Activated CD4-positive, alpha-beta T cell treated with anti-CD3 and anti-CD28 coated beads, Interleukin-2, amount 50 U/mL, for 16 hours (primary cell): ENCODE measurements around the gene ONECUT3.

ENCODE experiments used
- DNase-seq: peaks from one replicate; pipeline ENCODE4 v3.0.0-alpha.2; 2020

The ONECUT3 gene

DNA sequence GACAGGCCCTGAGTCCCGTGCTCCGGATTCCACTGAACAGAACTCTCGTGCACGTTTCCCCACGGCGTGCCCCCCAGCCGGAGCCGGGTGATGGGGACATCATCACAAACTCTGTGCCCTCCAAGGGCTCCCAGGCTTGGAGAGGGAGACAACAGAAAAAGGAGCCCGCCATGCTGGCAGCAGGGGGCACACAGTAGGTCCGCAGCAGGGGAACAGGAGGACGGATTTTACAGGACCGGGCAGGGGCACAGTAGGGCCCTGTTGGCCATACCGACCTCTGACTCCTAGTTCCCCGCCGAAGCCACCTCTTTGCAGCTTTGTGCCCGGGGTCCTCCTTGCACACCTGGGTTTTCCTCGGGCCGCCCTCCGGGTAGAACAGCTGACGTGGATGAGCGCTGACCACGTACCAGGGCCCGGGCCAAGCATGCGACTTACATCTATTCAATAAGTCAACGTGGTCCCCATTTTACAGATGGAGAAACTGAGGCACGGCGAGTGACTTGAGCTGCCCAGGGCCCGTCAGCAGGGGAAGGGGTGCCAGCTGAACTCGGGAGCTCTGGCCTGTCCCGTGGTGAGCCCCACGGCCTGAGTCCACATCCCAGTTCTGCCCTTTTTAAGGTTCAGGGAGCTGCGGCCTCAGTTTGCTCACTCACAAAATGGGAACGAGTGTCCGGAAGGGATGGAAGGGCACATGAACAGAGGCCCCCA, 10.2 kb upstream of the ONECUT3 start:
- DNase-seq = no peak

DNA sequence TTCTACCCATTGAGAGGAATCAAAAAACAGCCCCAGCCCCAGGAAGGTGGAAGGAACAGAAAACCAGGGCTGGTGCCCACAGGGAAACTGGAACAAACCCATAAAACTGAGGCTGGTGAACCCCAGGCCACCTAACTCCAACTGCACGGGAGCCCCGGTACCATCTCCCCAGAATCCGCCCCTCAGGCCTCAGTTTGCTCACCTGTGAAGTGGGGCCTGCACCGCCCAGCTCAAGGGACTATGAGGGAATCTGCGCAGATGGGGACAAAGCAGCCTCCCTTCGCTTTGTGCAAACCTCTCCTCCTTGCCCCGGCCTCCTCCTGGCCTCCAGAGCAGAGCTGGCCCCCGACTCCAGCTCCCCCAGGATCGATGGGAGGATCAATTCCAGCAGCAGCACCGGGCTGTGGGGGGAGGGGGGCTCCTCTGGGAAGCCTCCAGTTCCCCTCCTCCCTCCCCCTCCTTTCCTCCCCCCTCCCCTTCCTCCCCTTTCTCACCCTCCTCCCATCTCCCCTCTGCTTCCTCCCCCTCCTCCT, 9.1 kb upstream of the ONECUT3 start:
- DNase-seq = no peak

DNA sequence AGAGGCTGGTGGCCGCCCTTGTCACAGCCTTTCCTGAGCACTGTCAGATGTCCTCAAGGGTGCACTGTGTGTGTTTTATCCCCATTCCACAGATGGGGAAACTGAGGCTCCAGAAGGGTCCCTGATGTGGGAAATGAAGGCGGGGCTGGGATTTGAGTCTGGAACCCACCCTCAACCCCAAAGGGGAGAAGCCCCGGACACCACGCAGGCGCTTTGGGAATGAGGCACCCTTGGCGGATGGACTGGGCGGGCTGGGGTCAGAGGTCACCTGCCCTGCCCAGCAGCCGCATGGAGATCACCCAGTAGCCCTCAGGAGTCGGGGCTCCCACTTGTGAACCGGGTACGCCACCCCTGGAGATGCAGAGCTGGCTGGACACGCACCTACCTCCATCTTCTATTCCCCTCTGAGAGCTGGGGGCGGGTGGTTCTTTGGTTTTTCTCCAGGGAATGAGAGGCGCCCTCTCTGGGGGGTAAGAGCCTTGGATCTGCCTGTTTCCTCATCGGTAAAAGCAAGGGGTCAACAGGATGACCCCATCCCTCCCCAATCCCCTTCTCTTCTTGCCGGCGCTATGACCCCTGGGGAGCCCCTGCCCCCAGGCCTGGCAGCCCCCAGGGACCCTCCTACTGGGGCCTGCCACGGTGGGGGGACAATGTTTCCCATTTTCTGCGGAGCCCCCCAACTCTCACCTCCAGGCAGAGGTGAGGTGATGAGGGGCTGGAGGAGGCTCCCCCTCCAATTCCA, 8.3 kb upstream of the ONECUT3 start:
- DNase-seq = no peak

DNA sequence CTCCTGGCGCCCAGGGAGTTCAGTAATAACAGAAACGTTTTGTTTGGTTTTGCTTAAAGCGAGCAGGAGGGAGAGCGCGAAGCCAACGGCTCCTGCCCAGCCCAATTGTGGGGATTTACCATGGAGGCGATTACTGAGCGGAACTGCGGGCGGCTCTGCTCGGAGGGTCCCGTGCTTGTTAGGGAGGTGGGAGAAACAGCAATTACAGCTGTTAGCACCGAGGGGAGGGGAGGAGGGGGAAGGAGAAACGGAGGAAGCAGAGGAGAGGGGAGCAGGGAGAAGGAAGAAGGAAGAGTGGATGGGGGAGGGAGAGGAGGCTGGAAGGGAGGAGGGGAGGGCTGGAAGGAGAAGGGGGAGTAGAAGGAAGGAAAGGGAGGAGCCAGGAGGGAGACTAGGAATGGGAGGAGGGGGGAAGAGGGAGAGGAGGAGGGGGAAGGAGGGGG, 7.7 kb upstream of the ONECUT3 start:
- DNase-seq = no peak

DNA sequence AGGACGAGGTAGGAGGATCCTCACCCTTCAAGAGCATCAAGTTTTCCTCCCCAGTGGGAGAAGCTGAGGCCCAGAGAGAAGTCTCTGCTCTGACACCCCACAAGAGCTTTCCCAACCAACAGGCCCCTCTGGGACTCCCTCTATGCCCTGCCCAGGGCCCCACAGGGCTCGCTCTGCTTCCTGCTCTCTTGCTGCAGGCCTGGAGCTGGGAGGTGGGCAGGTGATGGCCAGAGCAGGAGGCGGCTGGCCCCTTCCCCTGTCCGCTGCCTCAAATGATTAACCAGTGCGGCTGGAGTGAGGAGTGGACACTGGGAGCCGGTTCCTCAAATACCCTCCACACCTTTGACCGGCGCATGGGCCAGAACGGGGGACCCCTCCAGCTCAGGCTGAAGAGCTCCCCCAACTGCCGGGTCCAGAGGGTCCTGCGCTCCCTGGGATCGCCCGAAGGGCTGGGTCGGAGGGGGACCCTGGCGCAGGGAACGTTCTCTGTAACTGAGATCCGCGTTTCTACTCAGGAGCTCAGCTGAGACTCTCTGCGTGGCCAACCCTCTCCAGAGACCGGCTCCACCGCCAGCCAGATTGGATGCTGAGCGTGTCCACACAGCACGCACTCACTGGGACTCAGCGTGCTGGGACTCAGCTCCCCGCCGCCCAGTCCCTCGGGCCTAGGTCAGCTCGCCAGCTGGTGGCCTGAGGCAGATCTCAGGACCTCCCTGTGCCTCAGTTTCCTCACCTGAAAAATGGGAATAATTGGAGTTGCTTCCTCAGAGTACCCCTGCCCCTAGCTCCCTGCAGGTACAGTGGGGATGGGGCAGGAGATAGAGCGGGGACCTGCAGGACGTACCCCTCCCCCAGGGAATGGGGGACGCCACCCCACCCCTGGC, 6.7 kb upstream of the ONECUT3 start:
- no peak for DNase-seq

DNA sequence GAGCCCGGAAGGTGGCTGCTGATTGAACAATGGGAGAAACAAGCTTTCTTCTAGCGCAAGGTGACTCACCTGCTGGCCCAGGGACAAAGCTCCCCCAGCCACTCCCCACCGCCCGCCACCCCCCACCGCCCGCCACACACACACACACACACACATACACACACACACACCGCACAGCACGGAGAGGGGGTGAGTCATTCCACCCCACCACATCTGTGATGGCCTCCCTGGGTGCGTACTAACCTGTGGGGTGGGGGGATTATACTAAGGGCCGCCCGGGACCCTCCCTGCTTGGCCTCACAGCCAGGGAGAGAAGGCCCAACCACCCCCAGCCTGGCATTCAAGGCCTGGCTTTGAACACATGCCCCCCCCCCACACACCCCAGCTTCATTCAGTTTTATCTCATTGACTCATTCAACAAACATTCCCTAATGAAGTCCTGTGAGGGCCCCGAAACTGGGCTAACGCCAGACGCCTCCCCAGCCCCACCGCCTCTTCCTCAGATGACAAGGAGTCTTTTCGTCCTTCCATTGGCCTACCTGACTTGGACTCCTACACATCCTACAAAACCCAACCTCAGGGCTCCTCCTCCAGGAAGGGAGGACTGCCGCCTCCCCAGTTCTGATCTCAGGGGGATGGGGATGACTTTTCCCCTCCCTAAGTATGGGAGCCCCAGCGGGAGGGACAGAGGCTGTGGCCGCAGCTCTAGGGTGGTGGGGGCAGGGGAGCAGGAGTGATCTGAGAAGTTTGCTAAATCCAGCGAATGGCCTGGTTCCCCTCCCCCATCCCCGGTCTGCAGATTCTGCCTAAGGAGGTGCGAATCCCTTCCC, 5.8 kb upstream of the ONECUT3 start:
- peak; percentile 46 for DNase-seq

DNA sequence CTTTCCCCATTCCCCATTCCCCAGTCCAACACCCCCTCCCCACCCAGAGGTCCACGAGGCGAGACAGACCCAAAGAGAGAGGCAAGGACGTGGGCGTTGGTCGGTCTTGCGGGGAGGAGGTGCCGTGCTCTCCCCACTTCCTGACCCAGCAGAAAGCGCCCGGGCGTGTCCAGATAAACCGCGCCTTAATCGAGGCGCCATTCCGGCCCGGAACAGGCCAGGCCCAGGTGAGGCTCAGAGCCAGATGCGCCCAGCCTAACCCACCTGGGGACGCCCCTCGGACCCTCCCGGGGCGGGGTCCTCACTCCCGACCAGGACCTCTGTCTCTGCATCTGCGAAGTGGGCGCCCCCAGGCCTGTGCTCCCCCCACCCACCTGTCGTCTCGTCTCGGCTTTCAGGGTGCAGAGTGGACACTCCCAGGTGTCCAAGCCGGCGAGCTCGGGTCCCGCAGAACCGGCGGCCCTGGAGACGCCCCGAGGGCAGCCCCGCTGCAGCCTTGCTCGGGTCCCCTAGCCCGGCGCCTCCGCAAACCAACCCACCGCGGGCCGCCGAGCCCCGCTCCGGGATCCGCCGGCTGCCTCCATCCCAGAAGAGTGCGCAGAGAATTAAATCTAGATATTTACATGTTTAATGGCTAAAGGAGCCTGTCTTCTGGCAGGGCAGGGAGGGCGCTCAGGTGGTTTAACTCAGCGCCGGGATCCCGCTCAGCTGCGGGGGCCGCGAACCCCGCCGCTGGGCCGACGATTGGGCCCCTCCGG, 5.0 kb upstream of the ONECUT3 start:
- no peak for DNase-seq

DNA sequence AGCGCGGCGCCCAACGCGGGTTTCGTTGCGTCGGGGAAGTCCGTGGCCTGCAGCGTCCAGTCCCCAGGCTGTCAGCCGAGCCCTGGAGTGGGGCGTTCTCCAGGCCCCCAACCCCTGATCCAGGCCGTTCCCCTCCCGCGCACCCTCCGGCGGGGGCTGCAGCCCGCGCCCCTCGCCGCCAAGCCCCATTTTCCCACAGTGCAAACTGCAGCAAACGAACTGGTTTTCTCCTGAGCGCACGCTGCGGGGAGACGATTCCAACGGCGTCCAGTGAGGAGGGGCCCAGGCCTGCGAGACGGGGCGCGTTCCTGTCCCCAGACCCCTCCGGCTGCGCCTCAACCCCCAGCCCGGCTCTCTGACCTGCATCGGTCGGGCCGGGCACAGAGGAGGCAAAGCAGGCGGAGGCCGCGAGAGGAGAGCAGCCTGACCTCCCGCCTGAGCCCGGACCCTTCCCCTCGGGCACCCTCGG, 4.4 kb upstream of the ONECUT3 start:
- DNase-seq = no peak

DNA sequence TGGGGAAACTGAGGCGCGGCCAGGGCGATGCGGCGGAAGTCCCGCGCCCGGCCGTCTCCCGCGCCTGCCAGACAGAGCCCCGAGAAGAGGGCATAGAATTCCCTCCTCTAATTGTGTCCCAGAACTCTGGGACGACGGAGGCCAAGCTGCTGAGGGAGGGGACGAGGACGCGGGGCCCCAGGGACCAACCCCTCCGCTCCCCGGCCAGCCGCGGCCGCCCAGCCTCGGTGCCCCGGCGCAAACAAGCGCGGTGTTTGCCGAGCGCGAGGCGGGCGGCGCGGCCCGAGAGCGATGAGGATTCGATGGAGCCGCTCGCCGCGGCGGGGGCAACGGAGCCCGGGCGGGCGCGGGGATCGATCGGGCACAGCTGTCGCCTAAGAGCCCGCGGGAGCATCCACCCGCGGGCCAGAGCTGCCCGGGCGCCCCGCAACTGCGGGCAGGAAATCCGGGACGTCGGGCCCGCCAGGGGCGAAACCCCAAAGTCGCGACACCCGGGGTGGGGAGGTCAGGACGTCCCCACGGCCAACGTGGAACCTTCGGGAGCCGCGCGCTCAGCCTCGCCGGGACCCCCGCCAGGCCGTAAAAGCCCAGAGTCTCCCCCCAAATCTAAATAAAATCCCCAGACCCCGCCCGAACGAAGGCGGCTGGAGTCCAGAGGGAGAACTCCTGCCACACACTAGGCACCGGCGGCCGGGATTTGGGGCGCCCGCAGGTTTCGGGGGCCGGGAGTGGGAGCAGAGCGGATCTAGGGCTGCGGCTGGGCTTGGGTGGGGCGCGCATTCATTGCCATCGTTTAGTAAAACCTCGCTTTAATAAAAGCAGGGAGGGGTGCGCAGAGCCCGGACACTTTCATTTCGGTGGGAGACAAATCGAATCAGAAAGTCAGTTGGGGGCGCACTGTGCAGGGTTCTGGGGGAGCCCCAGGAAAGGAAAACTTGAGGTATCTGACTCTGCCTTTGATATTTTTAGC, 3.6 kb upstream of the ONECUT3 start:
- DNase-seq = no peak

DNA sequence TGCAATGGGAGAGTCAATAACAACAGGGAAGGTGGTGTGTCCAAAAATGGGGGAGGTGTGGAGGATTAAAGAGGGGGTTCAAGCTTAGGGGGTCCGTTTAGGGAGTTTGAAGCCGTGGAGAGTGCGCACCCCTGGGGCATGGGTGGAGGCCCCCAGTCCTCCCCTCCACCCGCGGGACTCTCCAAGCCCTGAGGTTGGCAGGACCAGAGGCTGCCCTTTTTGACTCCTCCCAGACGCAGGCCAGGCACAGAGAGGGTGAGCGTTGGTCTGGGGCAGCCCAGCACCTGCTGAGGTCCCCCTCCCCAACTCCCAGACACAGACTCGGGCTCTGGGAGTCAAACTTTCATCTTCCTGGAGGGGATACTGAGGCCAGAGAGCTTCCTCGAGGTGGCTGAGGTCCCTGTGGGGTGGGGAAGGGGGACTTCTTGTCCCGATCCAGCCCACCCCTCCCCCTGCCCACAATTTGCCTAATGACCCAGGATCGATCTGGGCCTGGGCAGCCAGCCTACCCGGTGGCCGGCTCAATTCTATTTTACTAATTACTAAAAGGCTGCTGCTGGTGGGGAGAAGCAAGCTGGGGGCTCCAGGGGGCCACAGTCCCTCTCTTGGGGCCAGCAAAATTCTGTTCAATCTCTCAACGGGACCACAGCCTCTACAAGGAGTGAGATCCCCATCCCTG, 2.8 kb upstream of the ONECUT3 start:
- DNase-seq = no peak

DNA sequence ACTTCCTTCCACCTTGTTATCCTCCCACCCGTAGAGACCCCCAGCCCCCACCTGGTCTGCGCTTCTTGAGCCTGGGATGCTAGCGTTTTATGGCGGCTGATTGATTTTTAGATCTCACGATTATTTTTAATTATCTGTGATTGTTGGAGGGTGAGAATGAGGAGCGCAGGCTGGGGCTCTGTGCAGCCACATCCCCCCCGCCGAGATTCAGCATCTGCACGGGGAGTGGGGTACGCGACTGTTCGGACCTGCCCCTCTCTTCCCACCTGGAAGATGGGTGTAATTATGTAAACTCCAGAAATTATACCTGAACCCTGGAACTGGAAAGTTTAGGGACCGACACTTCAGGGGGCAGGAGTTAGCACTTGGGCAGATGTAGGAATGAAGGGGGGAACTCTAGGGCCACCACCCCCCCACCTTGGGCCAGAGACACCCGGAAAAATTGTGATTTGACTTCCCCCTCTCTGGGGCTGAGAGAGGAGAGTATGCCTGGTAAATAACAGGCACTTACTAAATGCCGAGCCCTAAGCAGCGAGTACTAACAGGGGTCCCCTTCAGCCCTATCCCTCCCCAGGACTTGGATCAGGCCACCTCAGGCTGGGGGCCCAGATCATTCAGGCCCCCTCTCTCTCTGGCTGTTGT, 1.8 kb upstream of the ONECUT3 start:
- no peak for DNase-seq

DNA sequence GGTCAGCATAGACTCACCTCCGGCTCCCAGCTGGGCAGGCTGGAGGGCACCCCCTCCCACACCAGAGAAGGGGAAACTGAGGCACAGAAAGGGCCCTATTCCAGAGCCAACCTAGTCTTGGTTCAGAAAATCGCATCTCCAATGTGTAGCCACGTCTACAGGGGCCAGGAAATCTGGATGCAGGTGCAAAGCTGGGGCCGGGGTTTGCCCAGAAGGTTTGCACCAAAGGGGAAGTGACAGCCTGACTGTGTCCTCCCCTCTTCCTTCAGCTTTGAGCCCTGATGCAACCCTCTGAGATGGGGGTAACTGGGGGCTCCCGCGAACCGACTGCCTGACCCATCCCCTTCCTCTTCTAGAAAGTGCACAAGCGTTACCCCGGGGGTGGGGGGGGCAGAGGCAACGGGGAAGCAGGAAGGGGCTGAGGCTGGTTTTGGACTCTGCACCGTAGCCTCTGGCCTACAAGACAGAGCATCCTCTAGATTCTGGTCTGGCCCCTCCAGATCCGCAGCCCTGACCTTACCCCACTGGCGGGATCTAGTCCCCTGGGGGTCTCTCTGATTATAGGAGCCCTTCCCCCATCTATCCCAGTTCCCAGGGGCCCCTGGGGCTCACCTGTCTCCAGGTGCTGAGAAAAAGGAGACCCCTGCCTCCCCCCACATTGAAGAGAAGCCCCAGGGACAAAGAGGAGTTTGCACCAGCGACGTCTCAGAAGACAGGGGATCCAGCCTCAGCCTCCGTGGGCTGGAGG, 1.1 kb upstream of the ONECUT3 start:
- no peak for DNase-seq

DNA sequence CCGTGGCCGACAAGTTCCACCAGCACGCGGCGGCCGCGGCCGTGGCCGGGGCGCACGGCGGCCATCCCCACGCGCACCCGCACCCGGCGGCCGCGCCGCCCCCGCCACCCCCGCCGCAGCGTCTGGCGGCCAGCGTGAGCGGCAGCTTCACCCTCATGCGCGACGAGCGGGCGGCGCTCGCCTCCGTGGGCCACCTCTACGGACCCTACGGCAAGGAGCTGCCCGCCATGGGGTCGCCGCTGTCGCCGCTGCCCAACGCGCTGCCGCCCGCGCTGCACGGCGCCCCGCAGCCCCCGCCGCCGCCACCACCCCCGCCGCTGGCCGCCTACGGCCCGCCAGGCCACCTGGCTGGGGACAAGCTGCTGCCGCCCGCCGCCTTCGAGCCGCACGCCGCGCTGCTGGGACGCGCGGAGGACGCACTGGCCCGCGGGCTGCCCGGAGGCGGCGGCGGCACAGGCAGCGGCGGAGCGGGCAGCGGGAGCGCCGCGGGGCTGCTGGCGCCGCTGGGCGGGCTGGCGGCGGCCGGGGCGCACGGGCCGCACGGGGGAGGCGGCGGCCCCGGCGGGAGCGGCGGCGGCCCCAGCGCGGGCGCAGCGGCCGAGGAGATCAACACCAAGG, 821 bp downstream of the ONECUT3 start:
- DNase-seq = no peak

DNA sequence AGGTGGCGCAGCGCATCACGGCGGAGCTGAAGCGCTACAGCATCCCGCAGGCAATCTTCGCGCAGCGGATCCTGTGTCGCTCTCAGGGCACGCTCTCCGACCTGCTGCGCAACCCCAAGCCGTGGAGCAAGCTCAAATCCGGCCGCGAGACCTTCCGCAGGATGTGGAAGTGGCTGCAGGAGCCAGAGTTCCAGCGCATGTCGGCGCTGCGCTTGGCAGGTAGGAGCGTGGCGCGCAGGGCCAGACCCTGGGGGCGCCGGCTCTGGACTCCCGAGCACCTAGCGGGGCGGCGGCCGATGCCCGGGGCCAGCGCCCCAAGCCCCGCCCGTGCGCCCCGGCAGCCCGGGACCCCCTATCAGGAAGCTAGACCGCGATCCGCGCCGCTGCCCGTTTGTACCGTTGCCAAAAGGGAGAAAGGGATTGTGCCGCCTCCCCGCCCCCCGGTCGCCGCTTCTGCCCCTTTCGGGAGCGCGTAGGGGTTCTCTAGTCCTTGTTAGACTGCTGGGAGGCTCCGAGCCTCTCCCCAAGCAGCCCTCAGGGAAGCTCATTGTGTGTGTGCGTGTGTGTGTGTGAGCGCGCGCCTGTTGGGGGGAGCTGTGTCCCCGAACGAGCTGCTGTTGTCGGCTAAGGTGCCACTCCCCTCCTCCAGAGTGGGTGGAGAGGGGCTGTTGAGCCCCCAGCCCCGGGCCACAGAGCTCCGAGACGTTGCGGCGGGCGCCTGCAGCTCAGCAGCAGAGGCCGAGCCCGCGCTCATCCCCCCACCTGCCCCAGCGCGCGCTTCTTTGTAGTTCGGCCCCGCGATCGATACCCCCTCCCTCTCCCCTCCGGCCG, 1.5 kb downstream of the ONECUT3 start:
- peak; percentile 28 for DNase-seq

DNA sequence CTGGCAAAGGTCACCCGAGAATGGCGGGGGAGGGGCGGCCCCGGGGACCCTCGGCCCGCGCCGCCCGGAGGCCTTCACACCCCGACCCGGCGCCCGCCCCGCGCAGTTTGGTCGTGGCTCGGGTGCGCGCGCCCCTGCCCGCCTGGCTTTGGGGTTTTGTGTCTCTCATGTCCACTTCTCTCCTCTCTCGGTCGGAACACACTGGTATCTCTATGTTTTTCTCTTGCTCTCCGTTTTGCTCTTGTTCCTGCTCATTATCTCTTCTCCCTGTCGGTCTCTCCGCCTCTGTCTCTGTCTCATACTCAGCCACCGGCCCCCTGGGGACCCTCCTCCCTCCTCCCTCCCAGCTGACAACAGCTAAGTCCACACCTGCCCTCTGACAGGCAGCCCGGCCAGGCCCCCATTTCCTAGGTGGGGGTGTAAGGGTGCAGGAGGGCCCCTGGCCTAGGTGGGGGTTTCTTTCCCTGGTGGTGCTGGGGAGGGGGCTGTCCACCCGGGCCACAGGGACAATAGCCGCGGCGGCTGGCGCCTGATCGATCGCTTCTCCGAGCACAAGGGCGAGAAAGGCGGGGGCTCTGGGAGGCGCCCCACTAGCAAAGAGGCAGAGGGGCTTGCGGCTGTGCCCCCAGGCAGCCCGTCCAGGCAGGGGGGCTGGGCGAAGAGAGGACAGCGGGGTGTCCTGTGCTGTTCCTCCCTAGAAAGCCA, 2.3 kb downstream of the ONECUT3 start:
- DNase-seq = no peak

DNA sequence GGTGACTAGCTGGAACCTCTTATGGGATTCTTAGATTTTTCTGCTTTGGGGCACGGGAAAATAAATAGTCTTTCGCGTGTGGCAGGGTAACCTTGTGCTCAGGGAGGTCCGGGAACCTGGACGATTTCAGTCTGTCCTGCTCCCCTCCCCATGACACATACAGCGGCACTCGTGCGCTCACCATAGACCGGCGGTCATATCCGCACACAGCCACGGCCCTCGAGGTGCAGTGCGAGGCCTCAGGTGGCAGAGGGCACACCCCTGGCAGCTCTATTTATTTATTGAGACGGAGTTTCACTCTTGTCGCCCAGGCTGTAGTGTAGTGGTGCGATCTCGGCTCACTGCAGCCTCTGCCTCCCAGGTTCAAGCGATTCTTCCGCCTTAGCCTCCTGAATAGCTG, 3.0 kb downstream of the ONECUT3 start:
- no peak for DNase-seq
